Endothelial cell (in vitro differentiated cells): ENCODE measurements around the gene RPTOR. TPM values are rescaled to one million over a fixed set of nuclear protein-coding genes. Genes with fewer than 3 reads are reported as not detected.
A peak's percentile ranks its signal among the peaks of the same experiment; 100 is the strongest.

Experiments used
- DNase-seq: peaks from one replicate; pipeline ENCODE4 v3.0.0; 2021; ENCODE audit warnings: low spot score
- H3K27ac Mint-ChIP-seq: one replicate; pipeline ENCODE4 v1.8.0; 2021; ENCODE audit warnings: mixed read lengths, inconsistent platforms; ENCODE audit not compliant: unreplicated experiment
- H3K27me3 Mint-ChIP-seq: one replicate; pipeline ENCODE4 v1.8.0; 2021; ENCODE audit warnings: mild to moderate bottlenecking, moderate library complexity, mixed read lengths, inconsistent platforms; ENCODE audit not compliant: unreplicated experiment
- H3K36me3 Mint-ChIP-seq: one replicate; pipeline ENCODE4 v1.8.0; 2021; ENCODE audit warnings: mild to moderate bottlenecking, low read depth, mixed read lengths, inconsistent platforms; ENCODE audit not compliant: unreplicated experiment
- H3K4me1 Mint-ChIP-seq: one replicate; pipeline ENCODE4 v1.8.0; 2021; ENCODE audit warnings: mild to moderate bottlenecking, mixed read lengths, inconsistent platforms; ENCODE audit not compliant: unreplicated experiment
- H3K4me3 Mint-ChIP-seq: one replicate; pipeline ENCODE4 v1.8.0; 2021; ENCODE audit warnings: mild to moderate bottlenecking, mixed read lengths, inconsistent platforms; ENCODE audit not compliant: unreplicated experiment
- H3K9me3 Mint-ChIP-seq: one replicate; pipeline ENCODE4 v1.8.0; 2021; ENCODE audit warnings: mixed read lengths, inconsistent platforms; ENCODE audit not compliant: unreplicated experiment
- CTCF ChIP-seq: fragments of 200-600 bp; sonication (generic); IDR thresholded peaks from one replicate; pipeline ENCODE4 v1.5.0; 2021; ENCODE audit warnings: antibody characterized with exemption; ENCODE audit not compliant: unreplicated experiment
- total RNA-seq: library from RNA; stranded (reverse); fragmentation: NEBNext Ultra II Directional; extraction: Animal tissue kit (Norgen Biotek cat#: 25700); gene quantifications from one replicate; pipeline ENCODE4 v1.2.1, GENCODE V29; 2021; ENCODE audit not compliant: unreplicated experiment

RPTOR gene
- total RNA-seq, 1 donor from 2014 or later: 36.7 TPM

DNA sequence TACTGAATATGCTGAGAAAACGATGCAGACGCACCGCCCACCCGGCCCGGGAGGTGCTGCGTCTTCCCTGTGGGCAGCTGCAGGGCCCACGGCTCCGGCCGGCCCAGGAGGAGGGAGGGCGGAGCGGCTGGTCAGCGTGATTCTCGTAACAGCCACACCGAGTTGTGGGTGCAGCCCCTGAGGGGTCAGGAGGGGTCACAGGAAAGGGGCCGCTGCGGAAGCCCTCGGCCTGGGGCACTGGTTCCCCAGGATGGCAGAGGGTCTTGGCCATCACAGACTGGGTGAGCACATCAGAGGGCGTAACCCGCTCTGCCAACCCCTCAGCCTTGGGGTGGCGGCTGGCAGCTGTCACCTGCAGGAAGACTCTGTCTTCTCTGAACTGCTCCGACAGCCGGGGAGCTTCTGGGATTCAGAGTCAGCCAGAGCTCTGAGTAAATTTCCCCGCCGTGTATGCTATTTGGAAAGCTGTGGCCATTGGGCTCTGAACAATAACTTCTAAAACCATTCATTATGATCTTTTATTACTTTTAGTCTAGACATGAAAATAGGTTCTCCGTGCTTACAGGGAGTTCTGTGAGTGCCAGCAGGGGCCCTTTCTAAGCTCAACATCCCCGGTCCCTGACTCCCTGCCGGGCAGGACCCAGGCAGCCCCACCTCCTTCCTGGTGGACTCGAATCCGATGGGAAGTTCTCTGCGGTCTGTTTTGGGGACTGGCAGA, 359.6 kb downstream of the RPTOR start:
- H3K27ac Mint-ChIP-seq: no peak overlapping the region
- TF ChIP-seq CTCF: no peak
- no peaks in the 10 kb centered on the region for H3K9me3 Mint-ChIP-seq
- peaks cover 21% of the 10 kb centered on the region for H3K27me3 Mint-ChIP-seq
- DNase-seq: no peak
- H3K4me3 Mint-ChIP-seq: peak overlapping the region; percentile 24
- peaks cover 22% of the 10 kb centered on the region for H3K4me1 Mint-ChIP-seq
- peaks cover 14% of the 10 kb centered on the region for H3K36me3 Mint-ChIP-seq

- Mint-ChIP-seq H3K27me3 (peaks cover 18% of the 10 kb centered on the region), H3K36me3 (peaks cover 21% of the 10 kb centered on the region), H3K4me1 (peaks cover 22% of the 10 kb centered on the region), H3K9me3 (no peaks in the 10 kb centered on the region), H3K4me3 (no peak overlapping the region), H3K27ac (no peak overlapping the region)
- no peak for DNase-seq
- TF ChIP-seq CTCF: no peak
These were observed 361.1 kb downstream of the RPTOR start for GRCh38 chr17:80905586-80906230.

DNA sequence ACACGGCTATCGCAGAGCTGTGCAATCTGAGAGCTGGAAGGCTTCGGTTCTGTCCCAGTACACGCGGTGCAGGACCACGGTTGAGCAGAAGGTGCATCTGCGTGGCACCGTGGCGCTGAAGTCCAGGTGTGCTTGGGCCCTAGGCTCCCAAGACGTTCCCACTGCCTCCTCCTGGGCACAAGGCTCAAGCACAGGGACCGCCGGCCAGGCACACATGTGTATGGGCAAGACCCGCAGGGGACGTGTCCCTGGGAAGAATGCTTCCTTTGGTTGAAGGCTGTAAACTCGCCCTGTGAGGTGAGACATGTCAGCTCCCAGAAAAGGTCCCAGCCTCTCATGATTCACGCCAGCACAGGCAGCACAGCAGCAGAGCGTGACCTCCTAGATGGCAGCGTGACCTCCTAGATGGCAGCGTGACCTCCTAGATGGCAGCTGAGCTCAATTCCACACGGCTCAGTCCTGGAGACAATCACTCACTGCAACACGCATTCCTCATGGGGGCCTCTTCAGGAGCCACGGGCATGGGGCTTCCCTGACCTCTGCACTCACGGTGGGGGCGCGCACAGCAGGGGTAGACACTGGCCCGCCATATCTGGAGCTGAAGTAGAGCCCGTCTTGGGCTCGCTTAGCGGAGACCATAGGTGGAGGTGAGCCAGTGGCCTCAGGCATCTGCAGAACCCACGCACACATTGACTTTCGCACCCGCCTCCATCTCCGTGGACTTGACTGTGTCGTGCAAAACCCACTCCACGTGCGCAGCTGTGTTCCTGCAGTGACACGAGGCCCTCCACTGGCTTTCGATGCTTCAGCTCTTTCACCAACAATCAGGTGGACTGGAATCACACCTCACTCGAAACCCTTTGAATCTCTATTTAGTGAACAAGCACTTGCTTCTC, 362.0 kb downstream of the RPTOR start:
- no peak overlapping the region for H3K27ac Mint-ChIP-seq
- peaks cover 19% of the 10 kb centered on the region for H3K36me3 Mint-ChIP-seq
- no peak for TF ChIP-seq CTCF
- H3K9me3 Mint-ChIP-seq: no peaks in the 10 kb centered on the region
- DNase-seq: no peak
- peaks cover 13% of the 10 kb centered on the region for H3K4me1 Mint-ChIP-seq
- peaks cover 18% of the 10 kb centered on the region for H3K27me3 Mint-ChIP-seq
- H3K4me3 Mint-ChIP-seq: no peak overlapping the region

DNA sequence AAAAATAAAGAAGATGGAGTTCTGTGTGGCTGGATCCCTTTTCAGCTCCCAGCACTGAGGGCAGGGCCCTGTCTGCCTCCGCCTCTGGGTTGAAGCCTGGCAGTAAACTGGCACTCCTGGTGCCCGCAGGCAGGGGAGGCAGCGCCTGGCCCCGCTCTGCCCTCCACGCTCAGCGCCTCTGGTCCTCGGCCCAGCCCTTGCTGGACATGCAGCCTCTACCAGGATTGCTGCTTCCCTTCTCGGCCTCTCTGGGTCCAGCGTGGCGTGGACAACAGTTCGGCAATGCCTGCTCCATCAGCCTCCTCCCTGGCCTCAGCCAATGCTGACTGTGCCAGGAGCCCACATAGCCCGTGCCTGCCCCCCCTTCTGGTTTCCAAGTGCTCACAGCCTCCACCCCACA, 362.6 kb downstream of the RPTOR start:
- DNase-seq: no peak
- Mint-ChIP-seq H3K4me3 (peak overlapping the region; percentile 28), H3K27me3 (peaks cover 16% of the 10 kb centered on the region), H3K9me3 (no peaks in the 10 kb centered on the region), H3K36me3 (peaks cover 19% of the 10 kb centered on the region), H3K27ac (no peak overlapping the region), H3K4me1 (peaks cover 9% of the 10 kb centered on the region)
- TF ChIP-seq CTCF: no peak
